ENCODE results near the gene RTN4.
A peak's percentile ranks its signal among the peaks of the same experiment; 100 is the strongest.

GRCh38 chr2:55063713-55064323 is 13.6 kb upstream of the RTN4 start:
- TF ChIP-seq CTCF (IDR thresholded peaks at IDR 0.05) = peak in 2 of 12 donors; percentile 10 to 12
- no peak for TF ChIP-seq POLR2A (IDR thresholded peaks at IDR 0.05)

All from heart left ventricle (tissue), 13 donors.